GM21619 (cell line): ENCODE results near the gene SSBP3.
A peak's percentile ranks its signal among the peaks of the same experiment; 100 is the strongest.

Experiments
- ATAC-seq: cut with Tn5 transposase; IDR thresholded peaks from one replicate; pipeline ENCODE4 v1.9.1; 2021; ENCODE audit not compliant: unreplicated experiment

The SSBP3 gene

DNA sequence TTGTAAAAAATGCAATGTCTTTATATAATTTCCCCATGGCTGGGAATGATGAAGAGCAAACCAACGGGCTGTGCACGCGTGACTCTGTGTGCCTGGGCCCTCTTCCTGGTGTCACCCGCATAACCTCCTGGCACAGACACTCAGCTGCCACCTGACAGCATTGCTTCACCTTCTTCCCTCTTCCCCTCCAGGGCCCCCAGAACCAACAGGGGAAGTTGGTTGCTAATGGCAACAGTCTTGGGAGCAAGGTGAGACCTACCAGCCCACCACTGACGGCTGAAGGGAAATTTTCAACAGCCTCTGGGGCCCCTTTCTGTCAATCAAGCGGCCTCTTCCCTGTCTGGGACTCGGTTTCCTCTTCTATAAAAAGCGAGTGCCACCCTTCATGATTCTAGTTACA lies 33.2 kb downstream of the SSBP3 start:
- no peak for ATAC-seq

DNA sequence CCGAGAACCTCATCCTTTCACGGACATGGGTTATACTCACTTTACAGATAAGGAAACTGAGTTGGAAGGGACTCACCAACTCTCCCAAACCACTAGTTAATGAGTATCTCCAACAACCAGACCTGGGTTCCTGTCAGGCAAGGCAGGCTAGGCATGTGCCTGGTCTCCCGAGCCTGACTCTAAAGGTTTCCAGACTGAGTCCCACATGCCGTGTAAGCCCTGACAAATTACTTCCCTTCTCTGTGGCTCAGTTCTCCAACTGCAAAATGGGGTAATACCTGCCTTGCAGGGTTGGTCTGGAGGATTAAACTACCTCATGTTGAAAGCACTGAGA lies 34.3 kb downstream of the SSBP3 start:
- ATAC-seq, result peak; percentile 47

DNA sequence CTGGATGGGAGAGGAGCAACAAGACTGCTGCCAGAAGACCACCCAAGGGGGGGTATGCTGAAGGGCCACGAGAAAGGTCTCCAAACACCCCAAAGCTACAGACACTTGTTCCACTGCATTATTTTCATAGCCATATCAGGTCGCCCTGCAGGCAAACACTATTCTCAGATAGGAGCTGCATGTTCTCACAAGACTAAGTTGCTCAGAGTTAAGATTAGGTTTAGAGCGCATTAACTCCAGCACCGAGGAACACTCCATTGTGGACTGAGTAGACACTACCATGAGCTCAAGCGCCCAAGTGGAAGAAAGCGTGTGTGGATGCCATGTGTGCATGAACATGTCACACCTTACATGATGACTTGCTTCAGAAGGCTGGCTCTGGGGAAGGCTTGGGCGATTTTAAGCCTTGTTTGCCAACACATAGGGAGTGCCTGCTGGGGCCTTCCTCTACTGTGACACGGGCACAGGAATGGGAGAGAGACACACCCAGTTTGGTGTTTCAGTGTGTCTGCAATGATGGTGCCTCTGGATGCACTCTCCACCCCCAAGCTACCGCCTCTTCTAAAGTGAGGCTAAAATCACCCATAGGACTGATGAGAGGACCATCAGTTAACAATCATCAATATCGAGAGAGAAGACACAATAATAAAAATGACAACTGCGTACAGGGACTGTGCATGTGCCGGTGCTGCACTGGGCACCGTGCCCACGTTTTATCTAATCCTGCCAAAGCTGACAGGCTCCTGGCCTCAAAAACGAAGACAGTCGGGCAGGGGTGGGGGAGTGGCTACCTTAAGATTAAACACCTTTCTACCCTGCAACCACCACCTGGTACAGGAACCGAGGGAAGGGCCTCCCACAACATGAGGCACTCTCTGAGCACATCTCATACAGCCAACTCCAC lies 34.9 kb downstream of the SSBP3 start:
- ATAC-seq, result no peak

DNA sequence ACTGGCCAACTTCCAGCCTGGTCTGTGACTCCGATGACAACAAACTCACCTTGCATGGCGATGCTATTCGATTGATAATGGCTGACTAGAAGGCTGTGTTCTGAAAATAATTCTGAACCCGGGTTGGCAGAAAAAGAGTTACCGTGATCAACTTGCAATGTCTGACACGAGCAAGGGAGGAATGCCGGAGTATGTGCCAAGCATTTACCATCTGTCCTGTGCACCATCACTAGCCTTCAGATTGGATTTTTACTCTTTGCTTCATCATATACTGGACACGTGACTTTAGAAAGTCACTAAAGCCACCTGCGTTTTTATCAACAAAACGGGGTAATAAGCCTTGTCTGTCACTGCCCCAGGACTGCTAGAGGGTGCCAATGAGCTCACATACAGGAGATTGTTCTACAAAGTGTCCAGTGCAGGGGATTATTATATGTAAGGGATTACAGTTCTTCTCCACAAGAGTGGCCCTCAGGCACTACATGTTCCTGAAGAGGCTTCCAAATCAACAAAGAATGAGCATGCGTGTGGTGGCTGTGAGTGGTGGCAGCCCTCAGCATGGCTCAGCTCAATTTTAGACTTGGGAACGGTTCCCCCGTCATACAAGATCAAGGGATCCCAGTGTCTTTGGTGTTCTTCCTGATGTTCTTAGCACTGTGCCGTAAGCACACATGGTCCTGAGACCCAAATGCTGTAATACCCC lies 35.8 kb downstream of the SSBP3 start:
- ATAC-seq, result no peak

DNA sequence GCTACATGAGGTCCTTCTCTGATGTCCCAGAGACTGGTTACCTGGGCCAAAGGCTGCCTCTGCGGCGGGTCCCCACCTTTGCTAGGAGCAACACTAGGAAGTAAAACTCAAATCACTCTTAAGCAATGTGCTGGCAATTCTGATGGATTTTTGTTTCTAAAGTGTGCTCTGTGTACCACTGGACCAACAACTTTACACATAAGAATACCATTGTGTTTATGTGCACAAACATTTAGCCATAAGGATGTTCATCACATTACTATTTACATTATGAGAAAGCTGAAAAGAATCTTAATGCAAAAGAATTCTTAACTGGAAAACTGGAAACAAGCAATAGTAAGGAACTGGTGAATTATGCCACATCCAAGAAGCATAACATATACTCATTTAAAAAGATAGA lies 38.6 kb downstream of the SSBP3 start:
- ATAC-seq, result no peak

DNA sequence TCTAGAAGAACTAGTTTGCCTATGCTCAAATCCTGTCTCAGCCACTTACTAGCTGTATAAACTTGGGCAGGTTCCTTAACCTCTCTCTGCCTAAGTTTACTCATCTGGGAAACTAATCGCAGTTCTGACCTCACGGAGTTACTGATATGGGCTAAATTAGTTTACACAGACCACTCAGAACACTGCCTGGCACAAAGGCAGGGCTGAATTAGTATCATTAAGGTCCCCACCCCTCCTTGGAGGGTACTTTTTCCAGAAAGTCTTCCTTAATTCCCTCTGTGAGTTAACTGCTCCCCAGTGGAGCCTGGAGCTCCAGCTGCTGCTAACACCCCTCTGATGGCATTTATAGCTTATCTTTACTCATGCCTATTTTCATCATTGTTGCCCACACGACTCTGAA lies 40.3 kb downstream of the SSBP3 start:
- ATAC-seq, result no peak

DNA sequence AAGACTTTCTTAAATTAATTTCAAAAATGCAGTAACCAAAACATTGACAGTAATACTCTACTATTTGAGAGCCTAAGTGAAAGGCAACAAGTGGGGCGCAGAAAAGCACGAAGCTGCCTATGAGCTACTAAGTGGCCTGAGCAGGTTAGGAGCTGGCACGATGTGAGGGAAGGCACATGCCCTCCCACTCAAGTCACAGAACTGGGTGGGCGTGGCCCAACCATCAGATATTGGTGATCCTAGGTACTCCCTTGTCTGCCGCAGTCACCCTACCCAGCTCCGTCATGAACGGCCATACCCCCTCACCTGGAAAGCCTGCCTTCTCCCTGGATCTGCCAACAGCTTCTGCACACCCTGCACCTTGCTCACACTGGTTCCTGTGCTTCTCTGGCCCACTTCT lies 40.8 kb downstream of the SSBP3 start:
- no peak for ATAC-seq

DNA sequence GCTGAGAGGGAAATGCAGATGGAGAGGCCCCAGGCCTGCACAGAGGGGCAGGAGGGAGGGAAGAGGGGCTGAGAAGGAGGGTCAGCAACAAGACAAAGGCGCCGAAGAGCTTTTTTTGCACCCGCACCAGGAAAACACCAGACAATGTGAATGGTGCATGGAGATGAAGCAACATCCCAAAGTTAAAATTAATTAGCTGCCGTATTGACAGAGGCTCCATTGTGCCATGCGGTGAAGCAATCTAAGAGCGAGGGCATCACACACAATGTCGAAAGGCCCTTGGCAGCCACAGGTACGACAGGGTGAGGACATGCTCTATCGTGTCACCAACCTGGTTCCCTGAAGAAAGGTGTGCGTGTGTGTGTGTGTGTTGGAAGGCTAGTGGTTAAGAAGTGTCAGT lies 41.2 kb downstream of the SSBP3 start:
- no peak for ATAC-seq

DNA sequence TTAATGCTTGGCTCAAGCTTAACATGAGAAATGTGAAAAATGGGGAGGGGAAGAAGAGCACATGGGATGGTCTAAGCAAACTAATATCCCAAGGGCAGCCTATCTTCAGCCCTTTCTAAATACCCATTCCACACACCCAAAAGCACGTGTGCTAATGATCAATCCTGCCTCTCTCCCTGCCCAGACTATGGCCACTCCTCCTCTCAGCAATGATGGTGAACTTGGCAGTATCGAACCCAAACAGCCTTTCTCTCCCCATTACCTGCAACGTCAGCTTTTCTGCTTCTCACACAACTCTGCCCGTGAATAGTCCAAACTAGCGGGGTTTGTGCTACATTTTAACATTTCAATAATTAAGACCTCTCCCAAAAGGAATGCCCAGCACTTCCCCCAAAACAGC lies 41.6 kb downstream of the SSBP3 start:
- ATAC-seq, result no peak

DNA sequence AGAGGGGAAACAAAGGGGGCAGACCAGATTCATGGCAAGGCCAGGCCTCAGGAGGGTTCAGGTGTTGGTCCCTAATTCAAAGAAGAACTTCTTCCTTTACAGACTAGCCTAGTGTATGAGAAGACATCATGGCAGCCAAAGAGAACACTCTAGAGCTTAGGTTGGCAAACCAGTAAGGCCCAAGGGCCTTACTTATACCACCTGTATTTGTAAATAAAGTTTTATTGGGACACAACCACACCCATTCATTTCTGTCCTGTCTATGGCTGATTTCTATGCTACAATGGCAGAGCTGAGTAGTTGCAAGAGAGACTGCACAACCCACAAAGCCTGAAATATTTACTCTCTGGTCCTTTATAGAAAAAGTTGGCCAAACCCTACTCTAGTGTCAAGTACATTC lies 42.3 kb downstream of the SSBP3 start:
- no peak for ATAC-seq

DNA sequence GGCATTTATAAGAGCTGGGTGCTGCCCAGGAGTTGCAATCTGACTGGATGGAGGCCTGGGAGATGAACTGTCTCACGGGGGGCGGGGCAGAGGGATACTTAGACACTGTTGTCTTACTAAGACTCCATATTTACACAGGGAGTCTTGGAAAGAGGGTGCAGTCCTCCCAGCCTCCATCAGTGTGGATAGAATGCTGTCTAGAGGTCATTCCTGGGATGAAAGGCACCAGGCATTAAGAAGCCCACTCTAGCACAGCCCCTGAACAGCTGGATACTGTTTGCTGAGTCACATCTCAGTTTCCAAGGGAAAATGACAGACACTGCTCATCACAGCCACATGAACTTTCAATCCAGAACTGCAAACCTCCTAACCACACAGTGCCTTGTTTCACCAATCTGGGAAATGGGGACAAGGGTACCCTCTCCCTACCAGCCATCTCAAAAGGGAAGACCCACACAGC lies 43.3 kb downstream of the SSBP3 start:
- no peak for ATAC-seq

DNA sequence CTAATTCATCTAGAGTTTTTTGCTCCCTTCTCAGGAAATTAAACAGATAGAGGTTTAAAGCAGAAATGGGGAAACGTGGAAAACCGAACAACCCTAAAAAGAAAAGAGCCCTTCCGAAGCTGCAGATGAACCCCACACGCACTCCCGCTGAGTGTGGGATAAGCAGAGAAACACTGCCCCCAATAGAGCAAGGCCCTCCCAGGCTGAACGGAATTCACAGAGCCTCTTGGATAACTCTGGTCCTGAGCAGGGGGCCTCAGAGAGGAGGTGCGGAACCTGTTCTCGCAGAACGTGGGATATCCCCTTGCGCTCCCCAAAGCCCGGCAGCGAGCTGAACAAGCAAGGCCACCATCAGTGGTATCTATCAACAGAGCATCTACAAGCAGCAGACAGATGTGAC lies 44.9 kb downstream of the SSBP3 start:
- ATAC-seq, result no peak

DNA sequence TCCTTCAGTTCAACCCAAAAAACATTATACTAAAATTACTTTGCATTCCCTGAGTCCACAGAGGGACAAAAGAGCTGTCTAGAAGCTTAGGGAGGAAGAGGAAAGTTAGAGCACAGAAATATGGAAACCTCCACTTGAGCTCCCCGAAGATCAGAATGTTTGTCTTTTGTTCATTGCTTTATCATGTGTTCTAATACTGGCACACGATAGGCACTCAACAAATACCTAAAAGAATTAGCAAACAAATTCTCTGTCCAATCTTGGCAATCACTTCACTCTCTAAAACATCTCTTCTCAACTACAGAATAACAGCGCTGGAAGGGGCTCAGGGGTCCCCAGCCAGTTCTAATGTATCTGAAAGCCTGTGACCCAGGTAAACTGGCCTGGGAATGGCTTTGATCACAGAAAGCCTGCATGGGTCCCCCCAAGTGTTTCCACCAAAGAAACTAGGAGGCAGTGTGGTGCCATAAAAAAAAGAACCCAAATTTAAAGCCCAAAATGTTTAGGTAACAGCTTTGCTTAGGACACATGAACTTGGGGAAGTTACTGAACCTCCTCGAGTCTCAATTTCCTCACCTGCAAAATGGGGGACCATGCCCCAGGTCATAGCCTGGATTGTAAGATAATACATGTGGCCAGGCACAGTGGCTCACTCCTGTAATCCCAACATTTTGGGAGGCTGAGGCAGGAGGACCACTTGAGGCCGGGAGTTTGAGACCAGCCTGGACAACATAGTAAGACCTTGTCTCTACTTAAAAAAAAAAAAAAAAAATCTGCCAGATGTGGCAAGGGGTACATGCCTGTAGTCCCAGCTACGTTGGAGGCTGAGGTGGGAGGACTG lies 45.8 kb downstream of the SSBP3 start:
- no peak for ATAC-seq

DNA sequence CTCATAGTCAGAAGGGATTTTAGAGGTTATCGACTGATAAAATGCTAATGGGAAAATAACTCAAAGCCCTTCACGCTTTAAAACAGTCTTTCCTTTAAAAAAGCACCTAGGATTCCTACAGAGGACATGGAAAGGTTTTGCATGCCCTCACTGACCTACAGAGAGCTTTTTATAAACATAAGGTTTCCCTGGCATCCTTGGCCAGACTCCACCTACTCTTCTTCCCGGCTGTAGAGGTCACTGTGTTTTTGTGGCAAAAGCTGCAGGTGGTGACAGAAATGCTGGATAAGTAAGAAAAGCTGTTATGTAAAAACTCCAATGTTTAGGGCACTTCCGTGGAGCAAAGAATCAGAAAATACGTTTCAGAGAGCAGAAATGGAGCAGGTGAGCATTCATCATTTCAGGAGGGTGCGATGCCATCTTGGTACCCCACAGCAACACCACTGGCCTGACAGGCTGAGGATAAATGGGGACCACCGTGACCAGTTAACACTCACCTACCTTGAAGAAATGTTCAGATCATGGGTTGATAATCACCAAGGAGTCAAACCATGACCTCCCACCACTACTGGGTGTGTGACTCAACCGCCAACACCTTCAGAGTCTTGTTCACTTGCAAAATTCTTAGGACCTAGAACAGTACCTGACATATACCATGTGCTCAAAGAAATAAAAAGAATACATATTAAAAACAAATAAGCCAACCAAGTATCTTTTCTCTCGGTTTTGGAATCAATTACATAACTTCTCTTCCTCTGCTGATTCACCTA lies 46.6 kb downstream of the SSBP3 start:
- ATAC-seq, result no peak

DNA sequence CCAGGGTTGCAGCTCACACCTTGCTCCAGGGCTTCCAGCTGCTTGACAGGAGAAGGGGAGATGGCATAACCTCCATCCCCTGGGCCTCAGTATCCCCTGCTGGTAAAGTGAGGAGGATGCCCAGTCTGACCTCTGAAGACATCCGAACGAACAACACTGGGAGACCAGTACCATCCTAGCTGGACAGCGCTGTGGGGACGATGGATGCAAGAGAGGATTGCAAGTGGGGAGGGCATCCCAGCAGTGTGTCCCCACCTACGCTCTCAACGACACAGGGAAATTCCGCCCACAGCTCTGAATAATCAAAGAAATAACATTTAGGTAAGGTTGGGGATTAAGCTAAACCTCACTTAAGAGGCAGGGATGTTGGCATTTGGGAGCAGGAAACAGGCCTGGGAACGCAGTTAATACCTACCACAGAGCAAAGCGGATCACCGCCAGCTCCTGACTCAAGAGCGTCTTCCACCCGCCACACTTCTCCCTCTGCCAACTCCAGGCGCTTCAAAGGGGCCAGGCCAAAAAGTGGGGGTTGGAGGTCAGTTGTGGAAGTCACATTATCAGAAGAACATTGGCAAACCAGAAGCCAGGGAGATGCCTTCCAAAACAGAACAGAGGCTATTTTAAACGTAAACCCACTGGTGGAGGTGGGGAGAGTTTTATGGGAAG lies 47.6 kb downstream of the SSBP3 start:
- ATAC-seq, result no peak

DNA sequence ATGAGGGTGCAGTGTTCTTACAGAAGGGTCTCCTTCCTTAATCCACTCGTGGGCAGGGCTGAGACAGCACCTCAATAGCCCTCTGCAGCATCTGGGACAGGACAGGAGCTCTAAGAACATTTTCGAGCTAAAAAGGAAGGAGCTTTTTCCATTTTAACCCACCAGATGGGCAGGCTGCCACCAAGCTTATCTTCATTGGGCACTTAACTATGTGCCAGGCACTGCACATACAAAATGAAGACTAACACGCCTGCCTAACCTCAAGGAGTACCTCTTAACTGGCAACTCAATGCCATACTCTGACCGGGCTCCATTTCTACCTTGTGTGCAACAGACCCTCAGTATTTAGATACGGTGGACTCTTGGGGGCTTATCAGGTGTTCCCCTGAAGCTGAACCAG lies 48.2 kb downstream of the SSBP3 start:
- ATAC-seq, result no peak

DNA sequence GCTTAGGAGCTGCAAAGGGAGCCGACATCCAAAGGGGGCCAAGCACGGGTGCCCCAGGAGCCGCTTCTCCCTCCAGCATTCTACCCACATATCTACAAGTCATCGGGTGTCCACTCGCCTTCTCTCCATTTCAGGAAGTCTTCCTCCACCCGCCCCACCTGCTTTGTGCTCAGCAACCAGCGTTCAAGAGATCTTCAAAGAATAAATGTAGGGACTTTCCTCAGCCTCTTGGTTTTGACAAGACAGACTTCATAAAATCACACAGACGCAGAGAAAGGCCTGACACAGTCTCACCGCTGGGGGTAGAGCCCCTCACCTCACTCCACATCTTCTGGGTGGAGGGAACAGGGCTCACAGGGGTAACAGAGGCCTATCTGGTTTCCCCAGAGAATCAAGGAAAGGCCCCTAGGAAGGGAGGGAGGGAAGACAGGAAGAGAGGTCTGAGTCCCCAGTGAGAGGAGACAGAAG lies 49.5 kb downstream of the SSBP3 start:
- ATAC-seq, result peak; percentile 46

DNA sequence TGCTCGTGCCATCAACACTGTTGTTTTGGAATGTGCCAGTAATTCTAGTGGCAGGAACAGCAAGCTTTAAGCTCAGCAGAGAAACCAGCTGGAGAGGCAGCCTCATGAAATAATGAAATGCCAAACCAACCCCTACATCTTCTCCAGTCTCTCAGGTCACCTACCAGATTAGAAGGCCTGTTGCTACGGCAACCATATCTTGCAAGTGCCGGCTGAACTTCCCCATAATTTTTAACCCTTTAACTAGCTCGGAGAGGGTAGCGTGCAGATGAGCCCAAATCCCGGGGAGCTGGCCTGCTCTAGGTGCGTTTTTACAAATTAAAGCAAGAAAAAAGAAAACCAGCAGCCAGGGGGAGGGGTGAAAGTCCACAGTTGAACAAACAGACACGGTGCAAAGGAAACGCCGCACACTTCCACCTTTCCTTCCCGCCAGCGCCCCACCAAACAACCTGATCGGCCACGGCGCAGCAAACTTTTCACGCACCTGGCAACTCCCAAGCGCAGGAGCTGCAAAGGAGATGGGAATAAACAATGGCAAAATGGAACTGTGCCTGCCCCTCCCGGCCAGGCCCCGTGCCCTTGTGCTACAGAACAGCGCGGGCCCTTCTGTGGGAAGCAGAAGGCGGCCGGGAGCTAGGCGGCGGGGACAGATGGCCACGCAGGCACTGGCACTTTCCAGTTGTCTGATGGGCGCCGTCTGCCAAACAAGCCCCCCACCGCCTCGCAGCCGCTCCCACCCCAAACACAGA lies 50.1 kb downstream of the SSBP3 start:
- peak; percentile 24 for ATAC-seq

DNA sequence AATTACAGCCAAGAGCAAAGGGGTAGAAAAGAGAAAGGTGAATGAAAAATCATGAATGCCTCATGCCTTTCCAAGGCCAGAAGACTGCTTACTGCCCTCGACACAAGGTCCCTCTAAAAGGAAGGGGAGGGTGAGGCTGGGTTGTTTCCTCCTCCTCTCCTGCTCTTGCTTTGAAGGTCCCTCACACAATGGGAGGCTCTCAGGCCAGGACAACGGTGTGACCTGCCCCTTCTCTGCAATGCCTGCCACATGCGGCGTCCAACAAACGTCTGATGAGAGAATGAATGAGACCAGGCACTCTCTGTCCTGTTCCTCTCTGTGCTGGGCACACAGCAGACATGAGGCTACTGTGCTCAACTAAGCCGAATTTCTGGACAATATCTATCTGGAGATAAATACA lies 51.3 kb downstream of the SSBP3 start:
- no peak for ATAC-seq
